HTR-8/SVneo (cell line): ENCODE data around the gene AK2.
"Not testable (repeated sequence)": the region's sequence is repeated elsewhere in the genome, so short reads cannot be mapped to it uniquely, and the experiment has no call there.

Experiments used
- DNase-seq: peaks from one replicate; pipeline ENCODE4 v3.0.0; 2011; ENCODE audit warnings: low spot score, mixed read lengths; ENCODE audit not compliant: insufficient read length
- FAIRE-seq: peaks from 2 replicates; lab custom pipeline; 2011; peaks lifted over from hg19 to GRCh38; lab: Jason Lieb, UNC

AK2 gene

GRCh38 chr1:33025761-33026160, 10.9 kb downstream of the AK2 start:
- DNase-seq (no peak), FAIRE-seq (no peak)

- no peak for DNase-seq
- FAIRE-seq, result no peak
Observed at GRCh38 chr1:33025180-33025569, 11.5 kb downstream of the AK2 start.

- not testable (repeated sequence) for FAIRE-seq, DNase-seq
Observed at GRCh38 chr1:33024430-33025179, 12.1 kb downstream of the AK2 start.

DNA sequence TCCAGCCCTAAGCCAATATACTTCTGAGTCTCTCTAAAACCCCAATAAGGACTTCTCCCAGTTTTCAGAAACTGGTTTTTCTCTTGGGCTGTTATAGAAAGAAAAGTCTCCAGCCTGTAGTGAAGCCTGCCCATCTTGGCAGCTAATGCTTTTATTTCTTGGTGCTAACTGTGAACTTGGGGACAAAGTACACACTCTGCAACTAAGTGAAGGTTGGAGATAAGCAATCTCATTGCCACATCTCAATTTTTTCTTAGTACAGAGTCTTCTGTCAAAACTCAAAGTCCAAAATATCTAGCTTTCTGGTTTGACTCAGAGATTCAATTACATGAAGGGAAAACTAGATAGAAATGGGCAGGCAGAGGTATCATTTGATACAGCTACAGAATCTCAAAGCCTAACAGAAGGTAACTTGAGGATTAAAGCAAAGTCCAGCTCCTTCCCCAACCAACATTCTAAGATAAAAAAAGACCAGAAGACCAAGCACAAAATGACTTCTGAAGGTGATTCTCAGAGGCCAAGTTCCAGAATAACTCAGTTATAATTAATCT, 14.0 kb downstream of the AK2 start:
- FAIRE-seq, result no peak
- DNase-seq, result no peak

GRCh38 chr1:33021567-33022431, 14.9 kb downstream of the AK2 start:
- no peak for FAIRE-seq
- no peak for DNase-seq

DNA sequence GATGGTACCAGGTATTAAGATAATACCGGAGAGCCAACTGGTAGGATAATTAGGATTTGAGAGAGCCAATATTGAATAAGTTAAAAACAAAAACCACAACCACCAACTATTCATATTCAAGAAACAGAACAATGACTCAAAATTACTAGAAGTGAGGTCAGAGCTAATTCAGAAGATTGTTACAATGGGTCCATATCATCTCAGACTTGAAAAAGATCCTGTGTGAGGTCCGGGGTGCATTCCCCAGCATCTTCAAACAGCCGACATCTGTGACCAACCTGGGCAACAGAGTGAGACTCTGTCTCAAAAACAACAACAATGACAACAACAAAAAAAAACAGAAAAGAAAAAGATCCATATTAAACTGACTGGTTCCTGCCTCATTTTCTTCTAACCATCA, 18.6 kb downstream of the AK2 start:
- no peak for FAIRE-seq
- DNase-seq, result no peak

GRCh38 chr1:33017175-33017574, 19.5 kb downstream of the AK2 start:
- DNase-seq, result no peak
- FAIRE-seq, result no peak

DNA sequence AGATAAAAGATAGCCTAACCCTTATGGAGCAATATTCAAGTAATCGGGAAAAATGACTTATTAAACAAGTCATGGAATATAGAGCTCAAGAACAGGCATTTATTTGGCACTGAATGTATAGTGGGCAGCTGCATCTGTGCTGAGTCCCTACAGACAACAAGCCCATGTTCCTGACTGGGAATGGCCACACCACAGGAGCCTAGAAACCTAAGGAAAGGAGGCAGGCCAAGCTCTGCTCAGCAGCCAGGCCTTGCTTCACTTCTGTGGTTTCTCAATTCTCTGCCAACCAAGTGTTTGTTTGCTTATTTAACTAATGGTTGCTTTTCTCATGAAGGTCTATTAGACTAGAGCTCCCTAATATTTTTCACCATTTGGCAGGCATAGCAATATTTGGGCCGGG, 21.5 kb downstream of the AK2 start:
- FAIRE-seq, result no peak
- DNase-seq, result no peak

DNA sequence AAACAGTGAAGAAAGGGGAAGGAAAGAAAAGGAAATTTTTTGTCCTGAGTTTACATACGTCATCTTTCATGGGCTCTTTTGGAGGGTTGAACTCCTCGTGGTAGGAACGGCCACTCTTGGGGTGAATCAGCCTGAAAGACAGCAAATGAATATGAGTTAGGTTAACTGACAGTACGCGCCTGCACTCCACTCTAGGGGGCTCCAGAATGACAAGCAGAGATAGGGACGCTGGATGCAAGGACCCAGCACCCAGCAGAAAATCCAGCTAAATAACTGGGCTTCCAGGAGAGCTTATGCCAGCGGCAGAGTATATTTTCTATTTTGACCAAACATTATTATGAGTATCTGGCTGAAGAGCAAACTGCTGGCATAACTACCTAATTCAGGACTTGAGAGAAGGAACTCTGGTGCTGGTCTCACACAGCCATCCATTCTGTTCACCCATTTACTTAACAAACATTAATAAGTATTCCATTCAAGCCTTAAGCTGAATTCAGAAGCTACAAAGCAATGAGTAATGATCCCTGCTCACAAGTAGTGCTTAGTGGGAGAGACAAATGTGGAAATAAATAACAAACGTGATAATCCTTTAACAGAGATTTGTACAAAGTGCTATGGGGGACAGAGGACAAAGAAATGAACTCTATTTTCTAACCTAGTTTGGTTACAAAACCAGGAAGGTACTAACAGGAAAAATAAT, 22.1 kb downstream of the AK2 start:
- FAIRE-seq (no peak), DNase-seq (no peak)

- no peak for DNase-seq
- FAIRE-seq, result no peak
Observed at GRCh38 chr1:33013791-33014190, 22.9 kb downstream of the AK2 start.

DNA sequence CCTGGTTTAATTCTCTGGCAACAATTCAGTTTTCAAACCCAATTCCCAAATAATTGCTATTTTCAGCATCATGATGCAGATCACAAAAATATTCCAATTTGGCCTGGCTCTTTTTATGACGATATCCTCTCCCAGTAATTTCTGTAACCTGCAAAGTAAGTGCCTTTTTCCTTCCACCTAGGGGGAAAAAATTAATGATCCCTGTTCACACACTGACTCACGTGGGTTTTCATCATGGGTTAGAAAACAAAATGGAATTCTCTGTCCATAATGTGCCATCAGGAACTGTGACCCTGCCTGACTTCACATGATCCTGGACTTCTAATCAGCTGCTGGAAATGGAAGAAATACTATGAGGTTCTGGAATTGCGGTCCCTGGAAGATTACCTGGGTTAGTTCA, 24.5 kb downstream of the AK2 start:
- FAIRE-seq, result no peak
- no peak for DNase-seq

DNA sequence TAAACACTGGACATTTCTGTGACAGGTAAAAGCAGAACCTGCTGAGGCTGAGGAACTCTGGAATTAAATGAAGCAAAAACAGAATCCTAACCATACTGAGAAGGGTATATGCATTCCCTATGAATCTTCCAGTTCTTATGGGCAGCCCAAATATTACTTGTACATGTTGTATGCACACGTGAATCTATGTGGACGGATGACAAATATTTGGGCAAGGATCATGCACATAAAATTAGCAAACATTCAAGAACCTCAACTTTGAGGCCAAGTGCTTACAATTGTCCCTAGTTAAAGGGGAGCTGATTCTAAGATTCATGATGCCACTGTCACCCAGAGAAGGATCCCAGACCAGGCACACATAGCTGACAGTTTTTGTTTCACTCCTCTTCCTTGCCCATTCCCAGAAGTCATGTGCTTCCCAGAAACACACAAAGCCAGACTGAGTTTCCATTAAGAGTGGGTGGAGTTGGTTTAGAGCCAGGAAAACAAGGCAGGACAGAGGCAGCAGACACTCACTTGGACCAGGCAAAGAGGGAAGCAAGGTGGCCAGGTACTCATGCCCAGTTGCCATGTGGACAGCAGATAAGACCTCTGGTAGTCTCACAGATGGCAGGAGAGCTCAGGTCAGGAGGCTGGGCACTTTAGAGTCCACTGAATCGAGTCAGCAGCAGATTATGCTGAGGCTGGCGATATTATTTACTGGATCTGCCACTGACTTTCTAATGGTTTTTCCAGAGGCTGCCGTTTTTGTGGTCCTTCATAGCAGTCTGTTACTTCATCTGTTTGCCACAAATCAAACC, 25.6 kb downstream of the AK2 start:
- FAIRE-seq, result no peak
- no peak for DNase-seq

- DNase-seq (no peak), FAIRE-seq (no peak)
Observed at GRCh38 chr1:33009561-33009960, 27.1 kb downstream of the AK2 start.

DNA sequence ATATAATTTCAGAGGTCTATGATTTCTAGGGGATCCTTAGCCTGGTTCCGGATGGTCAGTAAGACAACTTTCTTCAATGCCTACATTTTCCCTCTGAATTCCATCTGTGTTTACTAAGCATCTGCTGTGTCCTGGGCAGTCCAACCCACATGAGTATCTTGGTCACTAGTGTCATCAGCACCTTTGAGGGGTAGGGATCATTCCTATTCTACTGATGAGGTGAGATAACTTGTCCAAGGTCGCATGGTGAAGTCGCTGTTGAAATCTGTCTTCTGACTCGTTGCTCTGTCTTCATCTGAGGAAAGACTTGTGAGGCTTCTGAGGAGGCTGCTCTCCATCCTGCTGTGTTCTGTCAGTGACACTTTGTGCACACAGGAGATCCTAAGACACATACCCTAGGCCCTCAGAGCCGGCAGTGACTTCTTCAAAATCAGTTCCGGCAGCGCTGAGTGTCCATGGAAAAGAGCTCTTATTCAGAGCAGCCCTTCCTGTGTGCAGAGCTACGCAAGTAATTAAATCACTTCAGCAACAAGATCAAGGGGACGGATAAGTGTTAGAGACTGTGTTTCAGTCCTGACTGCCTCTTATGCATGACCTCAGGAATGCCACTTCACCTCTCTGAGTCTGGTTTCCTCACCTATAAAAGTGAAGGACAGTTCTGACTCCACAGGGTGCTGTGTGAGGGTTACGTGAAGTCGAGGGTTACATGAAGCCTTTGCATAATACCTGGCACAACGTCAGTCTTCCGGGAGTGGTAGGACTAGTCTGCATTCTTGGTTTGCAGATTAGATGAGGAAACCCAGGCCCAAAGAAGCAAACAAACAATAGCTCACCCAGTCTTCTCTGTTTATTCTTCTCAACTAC, 28.4 kb downstream of the AK2 start:
- no peak for DNase-seq
- FAIRE-seq, result no peak

GRCh38 chr1:33007190-33008050, 29.3 kb downstream of the AK2 start:
- FAIRE-seq (no peak), DNase-seq (peak; percentile 84)

DNA sequence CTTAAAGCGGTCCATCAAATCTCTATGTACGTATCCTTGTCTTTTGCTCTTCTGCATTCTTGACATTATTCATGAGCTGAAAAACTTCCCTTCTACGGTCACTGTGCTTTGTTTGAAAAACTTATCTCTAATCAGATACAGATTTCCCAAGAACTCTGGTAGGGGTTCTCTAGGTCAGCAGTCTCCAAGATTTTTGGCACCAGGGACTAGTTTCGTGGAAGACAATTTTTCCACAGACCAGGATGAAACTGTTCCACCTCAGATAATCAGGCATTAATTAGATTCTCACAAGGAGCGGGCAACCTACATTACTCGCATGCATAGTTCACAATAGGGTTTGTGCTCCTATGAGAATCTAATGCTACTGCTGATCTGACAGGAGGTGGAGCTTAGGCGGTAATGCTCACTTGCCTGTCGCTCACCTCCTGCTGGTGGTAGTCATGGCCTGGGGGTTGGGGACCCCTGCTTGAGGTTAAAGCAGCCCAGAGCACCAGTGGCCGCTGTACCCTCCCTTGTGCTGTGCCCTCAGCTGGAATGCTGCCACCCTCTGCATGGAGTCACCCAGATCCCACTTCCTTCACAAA, 30.8 kb downstream of the AK2 start:
- DNase-seq, result no peak
- no peak for FAIRE-seq

DNA sequence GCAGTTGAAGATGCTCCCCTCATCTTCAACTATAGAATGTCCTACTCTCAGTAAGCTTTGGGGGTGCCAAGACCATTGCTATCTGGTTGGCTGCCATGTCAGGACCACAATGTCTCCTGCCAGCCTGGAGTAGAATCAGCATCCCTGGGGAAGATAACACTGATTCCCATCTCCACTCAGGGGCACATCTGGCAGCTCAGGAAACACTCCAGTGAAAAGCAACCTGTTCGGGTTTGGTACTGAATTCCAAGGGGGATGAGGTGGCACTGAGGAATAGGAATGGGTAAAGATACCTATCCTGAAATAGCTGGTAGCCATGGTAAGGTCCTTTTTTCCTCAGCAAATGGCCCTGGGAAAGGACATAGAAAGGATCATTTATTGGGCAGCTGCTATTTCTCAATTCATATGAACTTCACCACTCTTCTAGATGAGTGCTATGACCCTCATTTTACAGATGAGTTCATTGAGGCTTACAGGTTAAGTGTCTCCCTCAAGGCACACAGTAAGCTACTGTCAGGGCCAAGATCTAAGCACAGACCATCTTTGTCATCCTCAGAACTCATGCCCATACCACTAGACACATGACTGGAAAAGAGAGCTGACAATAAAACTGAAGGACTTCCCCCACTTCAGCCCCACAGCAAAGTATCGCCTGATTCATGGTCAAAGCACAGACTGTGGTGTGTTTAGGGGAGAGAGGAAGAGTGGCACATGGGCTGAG, 31.4 kb downstream of the AK2 start:
- DNase-seq (no peak), FAIRE-seq (no peak)
